AG04450 (cell line): ENCODE results near the gene KLHL7. TPM values are rescaled to one million over a fixed set of nuclear protein-coding genes. Genes with fewer than 3 reads are reported as not detected.

Experiments used
- CTCF ChIA-PET: fragments of 300-600, 350-600 bp; formaldehyde crosslinking; extraction: SDS; loops from one replicate; lab custom pipeline; 2022; ENCODE audit warnings: antibody characterized with exemption, inconsistent platforms; lab: Charles Lee
- POLR2A ChIA-PET: fragments of 350-600 bp; formaldehyde crosslinking; extraction: SDS; loops from one replicate; lab custom pipeline; 2021; ENCODE audit warnings: antibody characterized with exemption, inconsistent platforms; lab: Yijun Ruan, JAX
- DNase-seq: peaks from one replicate; pipeline ENCODE4 v3.0.0-alpha.2; 2011; ENCODE audit warnings: low read depth, low spot score
- H3K27ac ChIP-seq: one replicate; pipeline ENCODE4 v1.5.1; 2012; ENCODE audit warnings: low read depth, low read length, control low read depth
- H3K27me3 ChIP-seq: one replicate; pipeline ENCODE4 v1.6.0; 2012; ENCODE audit warnings: low read length; ENCODE audit not compliant: control insufficient read depth, insufficient read depth
- H3K4me3 ChIP-seq: 2 replicates; pipeline ENCODE4 v1.5.1; 2011; ENCODE audit warnings: mild to moderate bottlenecking, low read depth, low read length, control low read depth
- H3K9me3 ChIP-seq: 2 replicates; pipeline ENCODE4 v1.5.1; 2012; ENCODE audit warnings: low read length; ENCODE audit not compliant: control insufficient read depth, insufficient read depth
- CTCF ChIP-seq: IDR thresholded peaks from 2 replicates; pipeline ENCODE4 v1.5.1; 2011; ENCODE audit warnings: low read depth, low read length, control low read depth, inconsistent platforms
- polyA plus RNA-seq: library from polyadenylated mRNA; depleted of rRNA; stranded (reverse); fragments of >200 nt; gene quantifications from 2 replicates; pipeline ENCODE4 v1.2.3, GENCODE V29; 2011

The KLHL7 gene
- polyA plus RNA-seq, 1 experiment = 53.7 TPM

DNA sequence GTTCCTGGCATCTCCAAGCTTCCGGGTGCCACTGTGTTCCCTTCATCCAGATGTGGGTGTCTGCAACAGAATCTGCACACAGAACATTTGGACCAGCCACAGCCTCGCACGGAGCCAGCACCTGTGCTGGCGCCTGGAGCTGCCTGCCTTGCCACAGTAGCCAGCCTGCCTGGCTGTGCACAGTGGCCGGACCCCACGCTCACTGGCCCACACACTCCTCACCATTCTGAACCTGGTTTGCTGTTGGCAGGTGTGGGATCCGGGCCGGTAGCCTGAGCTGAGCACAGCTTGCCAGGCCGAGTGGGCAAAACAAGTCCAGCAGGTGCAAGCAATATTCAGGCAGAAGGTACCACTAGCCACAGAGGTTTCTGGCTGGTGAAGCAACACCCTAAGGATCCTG lies 7.6 kb upstream of the KLHL7 start:
- ChIA-PET POLR2A (no interaction called here), CTCF (interaction anchor here (6.2 kb wide), 1 partner anchor 12 kb away, joined by 39 read pairs; no protein-coding TSS in a partner anchor)
- no peak for DNase-seq
- peaks cover 13% of the 10 kb centered on the region for H3K9me3 ChIP-seq
- no peak for TF ChIP-seq CTCF
- no peak overlapping the region for H3K4me3 ChIP-seq
- no peaks in the 10 kb centered on the region for H3K27me3 ChIP-seq
- no peak overlapping the region for H3K27ac ChIP-seq

- no peaks in the 10 kb centered on the region for H3K27me3 ChIP-seq
- peaks cover 13% of the 10 kb centered on the region for H3K9me3 ChIP-seq
- POLR2A ChIA-PET = no interaction called here
- no peak overlapping the region for H3K27ac ChIP-seq
- CTCF ChIA-PET = interaction anchor here (6.2 kb wide), 1 partner anchor 13 kb away, joined by 39 read pairs; no protein-coding TSS in a partner anchor
- TF ChIP-seq CTCF = no peak
- no peak overlapping the region for H3K4me3 ChIP-seq
- DNase-seq = no peak
Measured at GRCh38 chr7:23098460-23098859, 7.1 kb upstream of the KLHL7 start.

DNA sequence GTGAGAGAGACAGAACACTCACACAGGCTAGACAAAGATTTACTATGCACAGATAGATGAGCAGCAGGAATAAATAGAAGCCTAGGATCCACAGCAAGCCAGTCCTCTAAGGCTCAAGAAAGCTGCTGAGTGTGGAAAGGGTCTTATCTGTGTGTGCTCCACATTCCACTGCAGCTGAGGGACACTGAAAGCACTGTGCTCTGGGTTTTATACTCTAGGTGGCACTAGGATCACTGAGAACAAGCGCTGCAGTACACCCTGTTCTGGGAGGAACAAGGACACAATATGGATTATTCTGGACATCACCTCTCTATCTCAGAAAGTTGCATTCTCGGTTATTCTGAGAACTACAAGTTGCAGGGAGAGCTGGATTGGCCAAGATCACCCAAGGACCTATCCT lies 4.9 kb upstream of the KLHL7 start:
- Histone ChIP-seq H3K27ac (no peak overlapping the region), H3K27me3 (no peaks in the 10 kb centered on the region), H3K4me3 (no peak overlapping the region), H3K9me3 (peaks cover 13% of the 10 kb centered on the region)
- no peak for TF ChIP-seq CTCF
- no peak for DNase-seq
- CTCF ChIA-PET = interaction anchor here (6.2 kb wide), 1 partner anchor 15 kb away, joined by 39 read pairs; no protein-coding TSS in a partner anchor
- POLR2A ChIA-PET = no interaction called here

GRCh38 chr7:23105086-23105643 lies 420 bp upstream of the KLHL7 start:
- ChIA-PET CTCF (interaction anchor here (0.6 to 1.9 kb wide), 2 partner anchors 29 to 545 kb away, joined by 6 to 10 read pairs; no protein-coding TSS in a partner anchor), POLR2A (interaction anchor here (1.3 to 1.9 kb wide), 2 partner anchors 9 to 10 kb away, joined by 4 to 5 read pairs; no protein-coding TSS in a partner anchor)
- DNase-seq = no peak
- peaks cover 4% of the 10 kb centered on the region; the same call in 1 of the 2 replicates for H3K9me3 ChIP-seq
- peak overlapping the region; percentile 89 for H3K27ac ChIP-seq
- TF ChIP-seq CTCF = no peak
- H3K27me3 ChIP-seq = no peaks in the 10 kb centered on the region
- H3K4me3 ChIP-seq = peak overlapping the region; percentile 92
